GM10248 (cell line): ENCODE measurements around the gene ZNF524.

ENCODE experiments used
- CTCF ChIA-PET: fragments of 300-600 bp; sonication (Branson Sonifier 250); formaldehyde crosslinking; extraction: SDS; loops from one replicate; lab custom pipeline; 2021; ENCODE audit warnings: antibody characterized with exemption; lab: Yijun Ruan, JAX
- POLR2A ChIA-PET: fragments of 350-650 bp; sonication (Branson Sonifier 250); formaldehyde crosslinking; extraction: SDS; loops from one replicate; lab custom pipeline; 2020; ENCODE audit warnings: antibody characterized with exemption; lab: Yijun Ruan, JAX
- DNase-seq: peaks from one replicate; pipeline ENCODE4 v3.0.0; 2012; ENCODE audit errors: extremely low spot score
- CTCF ChIP-seq: IDR thresholded peaks from 2 replicates; pipeline ENCODE4 v1.5.1; 2012; ENCODE audit warnings: mild to moderate bottlenecking, low read depth; ENCODE audit errors: extremely low read depth, missing control alignments, control extremely low read depth

Gene ZNF524

DNA sequence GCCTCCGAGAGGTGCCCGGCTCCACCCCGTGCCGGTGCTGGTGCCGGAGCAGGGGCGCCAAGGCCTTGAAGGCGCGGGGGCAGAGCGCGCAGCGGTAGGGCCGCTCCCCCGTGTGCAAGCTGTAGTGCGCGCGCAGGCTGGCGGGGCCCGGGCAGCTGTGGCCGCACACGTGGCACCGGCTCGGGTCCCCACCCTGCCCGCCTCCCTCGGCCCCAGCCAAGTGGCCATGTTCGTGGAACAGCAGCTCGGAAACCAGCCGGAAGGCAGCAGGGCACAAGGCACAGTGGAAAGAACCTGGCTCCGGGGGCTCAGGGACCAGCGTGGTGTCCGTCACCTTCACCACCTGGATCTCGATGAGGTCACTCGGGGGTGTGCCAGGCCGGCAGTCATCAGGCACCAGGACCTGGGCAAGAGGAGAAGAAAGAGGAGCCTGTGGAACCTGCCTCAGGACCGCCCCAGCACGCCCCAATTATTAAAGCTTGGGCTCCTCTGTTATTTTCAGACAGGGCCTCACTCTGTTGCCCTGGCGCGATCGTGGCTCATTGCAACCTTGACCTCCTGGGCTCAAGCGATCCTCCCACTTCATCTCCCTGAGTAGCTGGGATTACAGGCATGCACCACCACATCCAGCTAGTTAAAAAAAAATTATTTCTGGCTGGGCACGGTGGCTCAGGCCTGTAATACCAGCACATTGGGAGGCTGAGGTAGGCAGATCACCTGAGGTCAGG is 22.3 kb downstream of the ZNF524 start:
- no peak for DNase-seq
- no peak for TF ChIP-seq CTCF
- ChIA-PET POLR2A (no interaction called here), CTCF (interaction anchor here (0.7 to 2.5 kb wide), 4 partner anchors 10 to 119 kb away, joined by 3 to 19 read pairs (median 6); partner anchors contain the start of gene ZNF865)

DNA sequence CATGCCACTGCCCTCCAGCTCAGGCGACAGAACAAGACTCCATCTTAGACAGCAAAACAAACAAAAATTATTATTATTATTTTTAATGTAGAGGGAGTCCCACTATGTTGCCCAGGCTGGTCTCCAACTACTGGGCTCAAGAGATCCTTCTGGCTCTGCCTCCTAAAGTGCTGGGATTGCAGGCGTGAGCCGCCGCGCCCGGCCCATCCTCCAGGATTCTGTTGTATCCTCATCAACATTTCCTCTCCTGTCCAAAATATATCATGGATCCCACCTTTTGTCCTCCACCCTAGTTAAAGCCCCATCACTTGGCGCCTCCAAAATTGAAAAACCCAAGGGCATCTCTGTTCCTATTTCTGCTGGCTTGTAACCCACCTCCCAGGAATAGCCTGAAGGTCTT is 23.0 kb downstream of the ZNF524 start:
- CTCF ChIA-PET: interaction anchor here (0.7 to 4.6 kb wide), 7 partner anchors 10 to 119 kb away, joined by 3 to 26 read pairs (median 8); partner anchors contain the start of gene ZNF865
- DNase-seq: no peak
- no peak for TF ChIP-seq CTCF
- POLR2A ChIA-PET: no interaction called here

GRCh38 chr19:55623561-55623960 is 23.5 kb downstream of the ZNF524 start:
- DNase-seq: no peak
- ChIA-PET CTCF (interaction anchor here (1.2 to 4.6 kb wide), 6 partner anchors 9 to 107 kb away, joined by 3 to 26 read pairs (median 12); partner anchors contain the start of gene ZNF865), POLR2A (no interaction called here)
- TF ChIP-seq CTCF: no peak

DNA sequence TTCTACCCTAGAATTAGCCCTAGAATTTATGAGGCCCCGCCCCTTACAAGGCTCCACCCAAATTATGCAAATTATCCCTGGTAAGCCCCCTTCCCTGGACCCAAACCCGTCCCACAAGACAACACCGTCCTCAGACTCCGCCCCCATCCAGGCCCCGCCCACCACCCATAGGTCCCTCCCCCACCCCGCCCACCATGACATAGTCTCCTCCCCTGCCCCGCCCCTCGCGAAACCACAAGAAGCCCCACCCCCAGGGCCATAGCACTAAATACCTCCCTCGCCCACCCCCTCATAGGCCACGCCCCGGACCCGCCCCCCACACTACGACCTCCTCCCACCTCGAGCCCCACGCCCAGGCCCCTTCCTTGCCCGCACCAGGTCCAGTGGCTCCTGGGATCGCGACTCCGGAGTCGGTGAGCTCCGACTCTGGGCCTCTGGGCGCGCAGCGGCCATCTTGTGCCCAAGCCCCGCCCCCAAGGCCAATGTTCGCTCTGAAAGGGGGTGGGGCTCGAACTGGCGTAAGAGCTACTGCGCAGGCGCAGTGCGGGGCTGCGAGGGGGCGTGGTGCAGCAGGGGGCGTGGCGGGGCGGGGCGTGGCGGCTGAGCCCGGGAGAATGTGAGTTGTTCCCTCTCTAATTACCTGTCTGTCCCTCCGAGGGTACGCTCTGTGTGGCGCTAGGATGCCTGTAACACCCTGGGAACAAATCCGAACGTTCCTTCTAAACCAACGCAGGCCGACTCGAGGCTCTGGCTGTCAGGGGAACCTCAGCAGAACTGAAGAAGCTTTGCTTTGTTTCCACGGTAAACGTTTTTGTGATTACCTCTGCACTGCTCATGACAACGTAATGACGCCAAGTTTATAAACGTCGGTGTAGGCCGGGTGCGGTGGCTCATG is 24.3 kb downstream of the ZNF524 start, which contains the start of gene ZNF784:
ZNF784 (minus strand) TSS at position 458 of the 895 bp plus-strand sequence; CDS start at position 453, 5 bp downstream.
- ChIA-PET CTCF (interaction anchor here (0.9 to 4.6 kb wide), 10 partner anchors 8 to 120 kb away, joined by 3 to 26 read pairs (median 4); partner anchors contain the start of gene ZNF865), POLR2A (interaction anchor here (0.5 to 1.0 kb wide), 8 partner anchors 8 to 1753 kb away, joined by 3 to 10 read pairs (median 4); partner anchors contain the start of gene U2AF2)
- peak; percentile 94 for DNase-seq
- TF ChIP-seq CTCF: no peak

DNA sequence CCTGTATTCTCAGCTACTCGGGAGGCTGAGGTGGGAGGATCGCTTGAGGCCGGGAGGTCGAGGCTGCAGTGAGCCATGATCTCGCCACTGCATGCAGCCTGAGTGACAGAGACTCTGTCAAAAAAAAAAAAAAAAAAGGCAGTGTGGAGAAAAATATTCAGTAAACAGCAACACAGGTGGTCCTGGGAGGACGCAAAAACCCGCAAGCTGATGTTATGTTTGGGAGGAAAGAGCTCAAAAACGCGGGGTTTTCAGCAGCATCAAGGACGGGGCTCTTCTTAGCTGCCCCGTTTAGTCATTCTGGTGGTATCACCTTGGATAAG is 24.9 kb downstream of the ZNF524 start:
- no peak for DNase-seq
- ChIA-PET POLR2A (interaction anchor here (0.5 to 1.0 kb wide), 4 partner anchors 8 to 1754 kb away, joined by 4 to 10 read pairs (median 6); partner anchors contain the start of gene U2AF2), CTCF (interaction anchor here (0.9 to 4.6 kb wide), 9 partner anchors 8 to 121 kb away, joined by 3 to 26 read pairs (median 5); partner anchors contain the start of gene ZNF865)
- TF ChIP-seq CTCF: no peak

GRCh38 chr19:55626350-55626749 is 26.3 kb downstream of the ZNF524 start:
- no peak for DNase-seq
- CTCF ChIA-PET: interaction anchor here (0.8 to 4.6 kb wide), 11 partner anchors 9 to 159 kb away, joined by 3 to 26 read pairs (median 3); partner anchors contain the start of gene ZNF865
- no peak for TF ChIP-seq CTCF
- POLR2A ChIA-PET: no interaction called here
